Skeletal muscle tissue (tissue), 4 donors: ENCODE data around the gene CXCL14. TPM values are rescaled to one million over a fixed set of nuclear protein-coding genes. Genes with fewer than 3 reads are reported as not detected.

Source experiments
- H3K27ac ChIP-seq: one replicate; pipeline ENCODE4 v1.7.0; 2013; ENCODE audit warnings: mild to moderate bottlenecking, low read depth, low read length, inconsistent platforms
- H3K27me3 ChIP-seq, 3 donors: one replicate each; pipeline ENCODE4 v1.7.0; 2013; ENCODE audit warnings: low read length in 3 of 3; ENCODE audit not compliant: control insufficient read depth in 3 of 3, insufficient read depth in 3 of 3
- H3K36me3 ChIP-seq, 3 donors: one replicate each; pipeline ENCODE4 v1.7.0; 2013; ENCODE audit warnings: low read length in 3 of 3; ENCODE audit not compliant: control insufficient read depth in 3 of 3, insufficient read depth in 3 of 3
- H3K4me1 ChIP-seq, 3 donors: one replicate each; pipeline ENCODE4 v1.7.0; 2013; ENCODE audit warnings: low read length in 3 of 3, mild to moderate bottlenecking in 3 of 3; ENCODE audit not compliant: control insufficient read depth in 3 of 3, insufficient read depth in 3 of 3
- H3K4me3 ChIP-seq, 3 donors: one replicate each; pipeline ENCODE4 v1.7.0; 2013; ENCODE audit warnings: low read length in 3 of 3
- H3K9ac ChIP-seq, 3 donors: one replicate each; pipeline ENCODE4 v1.7.0; 2013; ENCODE audit warnings: low read length in 3 of 3, mild to moderate bottlenecking in 3 of 3, moderate library complexity in 2 of 3, low read depth in 1 of 3
- H3K9me3 ChIP-seq, 3 donors: one replicate each; pipeline ENCODE4 v1.7.0; 2013; ENCODE audit warnings: low read length in 3 of 3; ENCODE audit not compliant: control insufficient read depth in 3 of 3
- total RNA-seq: library from RNA; depleted of rRNA; stranded (reverse); fragments of >200 nt; gene quantifications from one replicate; pipeline ENCODE4 v1.2.3, GENCODE V29; 2014
- donor health status: Osteomylitis.

Gene CXCL14
- total RNA-seq, 1 donor from 2014 or later, result 19.8 TPM

DNA sequence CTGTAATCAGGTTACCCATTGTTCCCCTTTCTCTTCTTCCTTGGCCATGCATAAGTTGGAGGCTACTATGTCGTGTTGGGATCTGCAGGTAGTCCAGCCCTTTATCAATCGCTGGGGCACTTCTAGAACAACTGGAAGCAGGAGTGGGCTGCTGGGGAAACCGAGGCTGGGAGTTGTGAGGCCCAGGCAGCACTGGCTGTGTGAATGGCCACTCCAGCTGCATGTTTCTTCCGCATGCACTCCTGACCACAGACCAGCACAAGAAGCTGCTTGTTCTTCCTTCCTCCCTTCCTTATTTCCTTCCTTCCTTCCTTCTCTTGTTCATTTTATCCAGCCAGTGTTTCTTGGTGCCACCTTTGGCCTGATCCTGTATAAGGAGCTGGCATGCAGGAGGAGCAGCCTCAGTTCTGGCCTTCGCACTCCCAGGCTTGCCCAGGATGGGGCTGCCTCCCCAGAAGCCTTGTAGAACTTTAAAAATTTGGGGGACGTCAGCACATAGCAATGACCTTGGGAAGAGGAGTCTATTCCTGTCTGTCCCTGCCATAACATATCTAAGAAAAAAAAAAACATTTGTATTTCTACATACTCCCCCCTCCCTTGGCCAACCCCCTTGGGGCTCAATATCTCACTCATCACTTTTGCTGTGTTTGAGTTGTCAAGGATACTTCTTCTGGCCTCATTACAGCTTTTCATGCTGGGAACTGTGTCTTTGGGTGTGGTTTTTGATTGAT, 20.8 kb upstream of the CXCL14 start:
- no peak overlapping the region for H3K9ac ChIP-seq
- H3K27ac ChIP-seq, result no peak overlapping the region
- no peaks in the 10 kb centered on the region for H3K4me1 ChIP-seq
- no peaks in the 10 kb centered on the region for H3K9me3 ChIP-seq
- H3K4me3 ChIP-seq, result no peak overlapping the region
- no peaks in the 10 kb centered on the region for H3K36me3 ChIP-seq
- peaks cover 0 to 2% (median 0%) of the 10 kb centered on the region in 3 donors for H3K27me3 ChIP-seq

DNA sequence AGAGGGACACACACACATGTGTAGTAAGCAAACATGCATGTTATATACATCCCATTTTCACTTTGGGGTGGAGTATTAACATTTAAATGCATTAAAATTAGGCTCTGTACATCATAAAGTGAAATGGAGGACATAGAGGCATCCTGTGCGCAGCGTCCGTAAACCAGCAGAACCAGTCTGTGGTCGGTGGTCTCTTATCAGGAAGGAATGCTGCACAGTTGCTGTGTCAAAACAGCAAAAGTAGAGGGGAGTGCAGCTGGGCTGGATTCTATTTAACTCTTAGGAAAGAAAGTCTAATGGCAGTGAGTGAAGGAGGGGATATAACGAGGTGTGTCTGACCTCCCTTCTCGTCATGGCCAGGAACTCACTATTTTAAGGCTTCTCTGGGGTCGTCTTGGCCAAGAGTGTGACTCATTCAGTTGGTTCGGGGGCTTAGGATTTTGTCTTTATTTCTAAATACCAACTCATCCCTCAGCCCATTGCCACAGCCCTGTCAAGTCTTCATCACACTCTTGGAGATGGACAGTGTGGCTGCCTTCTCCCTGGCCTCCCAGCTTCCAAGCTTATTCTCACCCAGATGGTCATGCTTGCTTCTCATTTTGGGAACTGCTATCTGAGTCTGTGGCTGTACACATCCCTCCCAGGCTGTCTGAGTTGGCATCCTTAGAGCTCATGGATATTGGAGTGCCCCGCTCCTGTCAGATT, 20.1 kb upstream of the CXCL14 start:
- Histone ChIP-seq H3K27me3 (peaks cover 0 to 2% (median 0%) of the 10 kb centered on the region in 3 donors), H3K36me3 (no peaks in the 10 kb centered on the region), H3K27ac (no peak overlapping the region), H3K9ac (no peak overlapping the region), H3K9me3 (no peaks in the 10 kb centered on the region), H3K4me1 (no peaks in the 10 kb centered on the region), H3K4me3 (no peak overlapping the region)

GRCh38 chr5:135596788-135597187, 18.0 kb upstream of the CXCL14 start:
- Histone ChIP-seq H3K4me3 (no peak overlapping the region), H3K9ac (no peak overlapping the region), H3K4me1 (no peaks in the 10 kb centered on the region), H3K27me3 (peaks cover 0 to 9% (median 5%) of the 10 kb centered on the region in 3 donors), H3K27ac (no peak overlapping the region), H3K9me3 (no peaks in the 10 kb centered on the region), H3K36me3 (no peaks in the 10 kb centered on the region)

- Histone ChIP-seq H3K27ac (no peak overlapping the region), H3K27me3 (peaks cover 0 to 9% (median 5%) of the 10 kb centered on the region in 3 donors), H3K9ac (no peak overlapping the region), H3K9me3 (no peaks in the 10 kb centered on the region), H3K36me3 (no peaks in the 10 kb centered on the region), H3K4me1 (no peaks in the 10 kb centered on the region), H3K4me3 (no peak overlapping the region)
Observed at GRCh38 chr5:135596157-135596763, 17.5 kb upstream of the CXCL14 start.

DNA sequence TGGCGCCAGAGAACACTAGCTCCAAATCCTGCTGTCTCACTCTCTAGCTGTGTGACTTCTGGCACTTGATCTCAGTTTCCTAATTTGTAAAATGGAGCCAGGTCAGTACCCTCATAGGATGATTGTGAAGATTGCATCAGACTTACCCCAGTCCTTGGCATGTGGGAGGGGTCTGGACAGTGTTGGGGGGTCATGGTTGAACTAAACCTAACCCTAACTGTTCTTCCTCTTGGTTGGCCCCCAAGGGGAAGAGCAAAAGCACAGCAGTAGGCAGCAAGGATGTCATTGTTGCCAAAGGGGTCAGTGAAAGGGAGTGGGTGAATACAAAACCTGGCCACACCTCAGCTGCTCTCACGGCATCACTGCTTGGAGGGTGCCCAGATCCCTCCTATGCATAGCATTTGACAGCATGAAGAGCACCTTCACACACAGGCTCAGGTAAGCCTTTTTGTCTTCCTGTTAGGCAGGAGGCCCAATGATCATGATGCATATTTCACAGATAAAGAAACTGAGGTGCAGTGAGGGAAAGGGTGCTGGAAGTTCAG, 15.7 kb upstream of the CXCL14 start:
- Histone ChIP-seq H3K27me3 (peaks cover 0 to 11% (median 5%) of the 10 kb centered on the region in 3 donors), H3K4me1 (no peaks in the 10 kb centered on the region), H3K4me3 (no peak overlapping the region), H3K27ac (no peak overlapping the region), H3K9me3 (no peaks in the 10 kb centered on the region), H3K9ac (no peak overlapping the region), H3K36me3 (no peaks in the 10 kb centered on the region)

GRCh38 chr5:135593886-135594285, 15.1 kb upstream of the CXCL14 start:
- Histone ChIP-seq H3K27ac (no peak overlapping the region), H3K36me3 (no peaks in the 10 kb centered on the region), H3K4me1 (no peaks in the 10 kb centered on the region), H3K9me3 (no peaks in the 10 kb centered on the region), H3K27me3 (peaks cover 0 to 11% (median 5%) of the 10 kb centered on the region in 3 donors), H3K4me3 (no peak overlapping the region), H3K9ac (no peak overlapping the region)

GRCh38 chr5:135593141-135593540, 14.3 kb upstream of the CXCL14 start:
- Histone ChIP-seq H3K4me3 (no peak overlapping the region), H3K36me3 (no peaks in the 10 kb centered on the region), H3K9me3 (no peaks in the 10 kb centered on the region), H3K27me3 (peaks cover 0 to 11% (median 5%) of the 10 kb centered on the region in 3 donors), H3K4me1 (no peaks in the 10 kb centered on the region), H3K9ac (no peak overlapping the region), H3K27ac (no peak overlapping the region)

DNA sequence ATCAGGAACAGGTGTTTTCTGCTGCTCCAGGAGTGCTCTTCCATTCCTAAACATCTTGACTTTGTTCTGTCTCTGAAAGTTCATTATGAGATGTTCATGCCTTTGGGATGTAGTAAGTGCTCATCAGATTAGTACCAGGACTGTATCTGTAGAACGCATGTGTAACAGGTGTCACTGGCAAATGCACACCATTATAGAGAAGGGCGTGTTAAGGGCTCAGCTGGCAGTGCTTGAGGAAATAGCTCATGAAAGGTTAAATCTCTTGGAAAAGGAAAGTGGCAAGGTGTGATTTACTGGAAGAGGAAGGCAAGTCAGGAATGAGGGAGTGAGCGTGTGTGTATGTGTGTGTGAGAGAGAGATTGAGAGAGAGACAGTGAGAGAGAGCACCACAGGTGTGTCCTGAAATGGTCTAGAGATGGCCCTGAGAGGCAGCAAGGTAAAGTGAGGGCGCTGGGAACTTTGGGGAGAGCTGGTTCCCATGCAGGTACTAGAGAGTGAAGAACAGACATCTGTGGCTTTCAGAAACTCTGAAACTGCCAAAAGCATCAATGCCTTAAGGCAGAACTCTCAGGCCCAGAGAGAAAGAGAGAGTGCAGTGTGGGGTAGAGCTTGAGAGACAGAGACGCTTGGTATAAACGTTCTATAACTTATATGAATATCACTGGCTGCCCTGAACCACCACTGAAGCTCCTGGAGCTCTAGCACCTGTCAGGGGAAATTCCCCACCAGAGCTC, 13.7 kb upstream of the CXCL14 start:
- H3K36me3 ChIP-seq, result no peaks in the 10 kb centered on the region
- peaks cover 0 to 11% (median 5%) of the 10 kb centered on the region in 3 donors for H3K27me3 ChIP-seq
- H3K27ac ChIP-seq, result no peak overlapping the region
- H3K9ac ChIP-seq, result no peak overlapping the region
- H3K4me1 ChIP-seq, result no peaks in the 10 kb centered on the region
- H3K9me3 ChIP-seq, result no peaks in the 10 kb centered on the region
- no peak overlapping the region for H3K4me3 ChIP-seq

- H3K4me1 ChIP-seq, result no peaks in the 10 kb centered on the region
- H3K27me3 ChIP-seq, result peaks cover 0 to 9% (median 5%) of the 10 kb centered on the region in 3 donors
- H3K36me3 ChIP-seq, result no peaks in the 10 kb centered on the region
- no peaks in the 10 kb centered on the region for H3K9me3 ChIP-seq
- no peak overlapping the region for H3K4me3 ChIP-seq
- no peak overlapping the region for H3K9ac ChIP-seq
- H3K27ac ChIP-seq, result no peak overlapping the region
Observed at GRCh38 chr5:135591277-135591676, 12.5 kb upstream of the CXCL14 start.
